CD4-positive, CD25-positive, alpha-beta regulatory T cell (primary cell): ENCODE data around the gene NFKB1. TPM values are rescaled to one million over a fixed set of nuclear protein-coding genes. Genes with fewer than 3 reads are reported as not detected.

Experiments used
- ATAC-seq, 2 donors: fragments of 150-1000 bp; cut with Tn5 transposase; one replicate each; pipeline ENCODE4 v1.10.0; 2021; ENCODE audit warnings: low read depth in 2 of 2, moderate number of reproducible peaks in 2 of 2, moderate library complexity in 1 of 2
- DNase-seq, 3 donors: peaks; one replicate each; pipeline versions ENCODE4 v3.0.0 to v3.0.0-alpha.2; 2012 to 2022; ENCODE audit warnings: mixed read lengths in 1 of 3
- H3K27ac ChIP-seq: one replicate; pipeline ENCODE4 v1.7.0; 2013; ENCODE audit warnings: mild to moderate bottlenecking, low read length; ENCODE audit not compliant: insufficient read depth, poor library complexity, severe bottlenecking
- H3K27me3 ChIP-seq: one replicate; pipeline ENCODE4 v1.7.0; 2013; ENCODE audit warnings: low read length; ENCODE audit not compliant: control insufficient read depth, insufficient read depth
- H3K36me3 ChIP-seq: one replicate; pipeline ENCODE4 v1.7.0; 2013; ENCODE audit warnings: mild to moderate bottlenecking, low read length, moderate library complexity; ENCODE audit not compliant: control insufficient read depth, insufficient read depth
- H3K4me1 ChIP-seq: 2 replicates; pipeline ENCODE4 v1.7.0; 2013; ENCODE audit warnings: mild to moderate bottlenecking, low read length; ENCODE audit not compliant: insufficient read depth, control insufficient read depth, poor library complexity, severe bottlenecking
- H3K4me3 ChIP-seq: one replicate; pipeline ENCODE4 v1.7.0; 2013; ENCODE audit warnings: low read depth, mild to moderate bottlenecking, low read length, moderate library complexity
- H3K9me3 ChIP-seq, 2 experiments: 1 replicate in 1 of 2; 2 replicates in 1 of 2; pipeline ENCODE4 v1.7.0; 2013; ENCODE audit warnings: low read length in 2 of 2, mild to moderate bottlenecking in 1 of 2, moderate library complexity in 1 of 2; ENCODE audit not compliant: control insufficient read depth in 2 of 2
- H3K27ac Mint-ChIP-seq, 3 donors: one replicate each; pipeline ENCODE4 v1.8.0; 2020 to 2022; ENCODE audit warnings: mild to moderate bottlenecking in 3 of 3, mixed read lengths in 3 of 3, moderate library complexity in 2 of 3
- H3K27me3 Mint-ChIP-seq: one replicate; pipeline ENCODE4 v1.8.0; 2022; ENCODE audit warnings: mild to moderate bottlenecking, mixed read lengths
- H3K36me3 Mint-ChIP-seq: one replicate; pipeline ENCODE4 v1.8.0; 2020; ENCODE audit warnings: mixed read lengths
- H3K4me1 Mint-ChIP-seq, 4 donors: one replicate each; pipeline ENCODE4 v1.8.0; 2020 to 2022; ENCODE audit warnings: mixed read lengths in 4 of 4, mild to moderate bottlenecking in 1 of 4
- H3K4me3 Mint-ChIP-seq, 4 donors: one replicate each; pipeline ENCODE4 v1.8.0; 2020 to 2022; ENCODE audit warnings: mild to moderate bottlenecking in 4 of 4, mixed read lengths in 4 of 4, moderate library complexity in 3 of 4
- H3K9me3 Mint-ChIP-seq, 7 donors: one replicate each; pipeline ENCODE4 v1.8.0; 2020 to 2022; ENCODE audit warnings: mixed read lengths in 7 of 7, mild to moderate bottlenecking in 3 of 7, moderate library complexity in 2 of 7
- polyA plus RNA-seq, 4 donors: library from polyadenylated mRNA; unstranded; fragments of 300-500 nt; fragmentation: Illumina TruSeq; gene quantifications; one replicate each; pipeline ENCODE4 v1.2.3, GENCODE V29; 2021
- total RNA-seq: library from RNA; stranded (reverse); gene quantifications from one replicate; pipeline ENCODE4 v1.2.3, GENCODE V29; 2022

NFKB1 gene
- total and polyA plus RNA-seq, 5 donors from 2014 or later: 9.2 to 152 (median 15.4) TPM

- H3K27me3 Mint-ChIP-seq: no peaks in the 10 kb centered on the region
- Histone ChIP-seq H3K27me3 (no peaks in the 10 kb centered on the region), H3K27ac (no peak overlapping the region), H3K4me1 (peaks cover 16% of the 10 kb centered on the region), H3K4me3 (no peak overlapping the region), H3K36me3 (peaks cover 41% of the 10 kb centered on the region), H3K9me3 (no peaks in the 10 kb centered on the region)
- H3K9me3 Mint-ChIP-seq: no peaks in the 10 kb centered on the region
- peak overlapping the region in 1 of 4 donors; percentile 8 for H3K4me3 Mint-ChIP-seq
- ATAC-seq: no peak
- peaks cover 40% of the 10 kb centered on the region for H3K36me3 Mint-ChIP-seq
- peak overlapping the region; percentile 16 to 96 (median 88) for H3K27ac Mint-ChIP-seq
- peaks cover 38 to 59% (median 47%) of the 10 kb centered on the region in 4 donors for H3K4me1 Mint-ChIP-seq
- DNase-seq: no peak
These were observed 74.4 kb downstream of the NFKB1 start for GRCh38 chr4:102575369-102576129.

- Histone ChIP-seq H3K36me3 (peaks cover 62% of the 10 kb centered on the region), H3K9me3 (no peaks in the 10 kb centered on the region), H3K4me3 (no peak overlapping the region), H3K27ac (no peak overlapping the region), H3K4me1 (peaks cover 16% of the 10 kb centered on the region), H3K27me3 (no peaks in the 10 kb centered on the region)
- Mint-ChIP-seq H3K9me3 (no peaks in the 10 kb centered on the region), H3K36me3 (peaks cover 42% of the 10 kb centered on the region), H3K27me3 (no peaks in the 10 kb centered on the region), H3K4me1 (peaks cover 31 to 46% (median 41%) of the 10 kb centered on the region in 4 donors), H3K27ac (peak overlapping the region in 2 of 3 donors; percentile 28 to 52), H3K4me3 (no peak overlapping the region)
- ATAC-seq: no peak
- no peak for DNase-seq
These were observed 77.1 kb downstream of the NFKB1 start for GRCh38 chr4:102578270-102578669.

DNA sequence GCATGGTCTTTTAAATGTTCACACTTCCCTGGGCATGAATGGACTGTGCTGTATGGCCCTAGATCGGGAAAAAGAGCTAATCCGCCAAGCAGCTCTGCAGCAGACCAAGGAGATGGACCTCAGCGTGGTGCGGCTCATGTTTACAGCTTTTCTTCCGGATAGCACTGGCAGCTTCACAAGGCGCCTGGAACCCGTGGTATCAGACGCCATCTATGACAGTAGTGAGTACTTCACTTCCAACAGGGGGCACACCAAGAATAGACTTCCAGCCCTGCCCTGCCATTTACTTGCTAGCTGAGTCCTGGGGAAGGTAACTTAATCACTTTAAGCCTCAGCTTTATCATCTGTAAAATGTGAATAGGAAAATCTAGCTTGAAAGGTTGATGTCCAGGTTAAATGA is 77.7 kb downstream of the NFKB1 start:
- H3K36me3 ChIP-seq: peaks cover 66% of the 10 kb centered on the region
- H3K27ac Mint-ChIP-seq: peak overlapping the region in 2 of 3 donors; percentile 28 to 52

DNA sequence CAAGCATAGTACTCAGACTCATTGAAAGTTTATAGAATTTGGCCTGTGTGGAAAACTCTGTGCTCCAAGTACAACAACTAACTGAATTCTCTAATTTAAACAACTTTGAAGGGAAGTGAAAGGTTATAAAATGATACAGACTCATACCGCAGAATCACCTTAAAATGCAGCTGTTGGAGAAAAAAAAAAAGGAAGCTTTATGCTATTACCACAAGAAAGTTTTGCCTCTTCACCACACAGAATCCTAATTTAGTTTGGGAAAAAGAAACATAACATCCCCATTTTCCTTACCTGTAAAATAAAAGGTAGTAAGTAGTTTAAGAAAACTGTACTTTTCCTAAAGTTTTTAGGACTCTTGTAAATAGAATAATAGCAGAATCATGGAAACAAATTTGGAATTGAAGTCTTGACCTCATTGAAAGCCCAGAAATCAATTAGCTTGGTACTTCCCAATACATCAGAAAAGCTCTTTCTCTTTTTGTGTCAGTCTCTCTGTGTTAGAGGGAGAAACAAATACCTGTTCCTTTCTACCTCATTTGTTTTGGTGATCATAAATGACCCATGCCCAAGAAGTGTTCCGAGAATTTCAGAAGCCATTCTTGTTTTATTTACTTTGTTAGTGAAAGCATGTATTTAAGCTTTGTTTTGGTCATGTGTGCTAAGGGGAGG is 78.8 kb downstream of the NFKB1 start:
- H3K4me1 ChIP-seq: peaks cover 7% of the 10 kb centered on the region
- DNase-seq (no peak), ATAC-seq (no peak)
- H3K27me3 ChIP-seq: no peaks in the 10 kb centered on the region
- no peak overlapping the region for H3K27ac ChIP-seq
- no peaks in the 10 kb centered on the region for H3K27me3 Mint-ChIP-seq
- no peaks in the 10 kb centered on the region for H3K9me3 Mint-ChIP-seq
- H3K27ac Mint-ChIP-seq: peak overlapping the region; percentile 55 to 74 (median 65)
- no peak overlapping the region for H3K4me3 ChIP-seq
- H3K36me3 ChIP-seq: peaks cover 73% of the 10 kb centered on the region
- peaks cover 21 to 31% (median 24%) of the 10 kb centered on the region in 4 donors for H3K4me1 Mint-ChIP-seq
- peaks cover 48% of the 10 kb centered on the region for H3K36me3 Mint-ChIP-seq
- H3K9me3 ChIP-seq: no peaks in the 10 kb centered on the region
- H3K4me3 Mint-ChIP-seq: no peak overlapping the region

More for the DNA sequence above, 77.7 kb downstream of the NFKB1 start:
- peaks cover 13% of the 10 kb centered on the region for H3K4me1 ChIP-seq
- no peaks in the 10 kb centered on the region for H3K9me3 Mint-ChIP-seq
- H3K27me3 ChIP-seq: no peaks in the 10 kb centered on the region
- peaks cover 42% of the 10 kb centered on the region for H3K36me3 Mint-ChIP-seq
- H3K4me1 Mint-ChIP-seq: peaks cover 29 to 41% (median 35%) of the 10 kb centered on the region in 4 donors
- ATAC-seq: no peak
- no peaks in the 10 kb centered on the region for H3K9me3 ChIP-seq
- H3K4me3 ChIP-seq: no peak overlapping the region
- H3K27ac ChIP-seq: no peak overlapping the region
- H3K4me3 Mint-ChIP-seq: no peak overlapping the region
- H3K27me3 Mint-ChIP-seq: no peaks in the 10 kb centered on the region
- peak in 2 of 3 donors; percentile 22 to 59 for DNase-seq

DNA sequence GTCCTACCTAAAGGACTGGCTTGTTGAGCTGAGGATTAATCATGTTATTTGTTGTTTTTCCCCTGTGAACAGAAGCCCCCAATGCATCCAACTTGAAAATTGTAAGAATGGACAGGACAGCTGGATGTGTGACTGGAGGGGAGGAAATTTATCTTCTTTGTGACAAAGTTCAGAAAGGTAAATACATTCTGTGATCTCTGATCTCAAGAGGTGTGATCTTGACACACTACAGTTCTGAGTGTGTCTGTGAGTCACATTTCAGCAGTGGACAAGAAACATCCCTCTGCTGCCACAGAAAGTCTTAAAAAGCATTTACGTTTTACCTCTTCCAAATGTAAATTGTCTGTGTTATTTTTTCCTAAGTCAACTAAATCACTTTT is 79.3 kb downstream of the NFKB1 start:
- Mint-ChIP-seq H3K4me3 (no peak overlapping the region), H3K27me3 (no peaks in the 10 kb centered on the region), H3K27ac (peak overlapping the region; percentile 55 to 74 (median 65)), H3K9me3 (no peaks in the 10 kb centered on the region), H3K36me3 (peaks cover 48% of the 10 kb centered on the region), H3K4me1 (peaks cover 16 to 26% (median 23%) of the 10 kb centered on the region in 4 donors)
- no peak overlapping the region for H3K4me3 ChIP-seq
- DNase-seq: peak in 1 of 3 donors; percentile 54
- no peak overlapping the region for H3K27ac ChIP-seq
- no peaks in the 10 kb centered on the region for H3K27me3 ChIP-seq
- no peaks in the 10 kb centered on the region for H3K9me3 ChIP-seq
- peaks cover 4% of the 10 kb centered on the region for H3K4me1 ChIP-seq
- peaks cover 73% of the 10 kb centered on the region for H3K36me3 ChIP-seq
- ATAC-seq: no peak

DNA sequence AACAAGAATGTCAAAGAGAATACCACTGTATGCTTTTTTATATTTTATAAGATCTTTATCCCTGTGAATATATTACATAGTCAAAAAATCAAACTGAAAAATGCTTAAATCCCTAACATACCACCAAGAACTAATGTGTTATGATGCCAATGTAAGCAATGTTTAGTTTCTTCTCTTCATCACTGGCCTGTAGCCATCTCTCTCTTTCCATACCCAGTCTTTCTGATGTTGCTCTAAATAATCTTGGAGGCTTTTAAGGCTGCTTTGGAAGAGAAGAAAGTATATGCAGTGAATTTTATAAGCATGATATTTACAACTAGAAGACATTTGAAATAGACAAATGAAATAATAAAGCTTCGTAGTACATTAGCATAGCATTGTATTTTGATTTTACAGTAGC is 82.9 kb downstream of the NFKB1 start:
- Mint-ChIP-seq H3K9me3 (no peaks in the 10 kb centered on the region), H3K36me3 (peaks cover 33% of the 10 kb centered on the region), H3K4me3 (no peak overlapping the region), H3K27me3 (no peaks in the 10 kb centered on the region), H3K4me1 (peaks cover 26 to 47% (median 40%) of the 10 kb centered on the region in 4 donors), H3K27ac (peak overlapping the region in 2 of 3 donors; percentile 55 to 88)
- DNase-seq (no peak), ATAC-seq (no peak)
- peaks cover 33% of the 10 kb centered on the region for H3K4me1 ChIP-seq
- peaks cover 49% of the 10 kb centered on the region for H3K36me3 ChIP-seq
- no peaks in the 10 kb centered on the region for H3K27me3 ChIP-seq
- H3K9me3 ChIP-seq: no peaks in the 10 kb centered on the region
- H3K4me3 ChIP-seq: no peak overlapping the region
- peak overlapping the region; percentile 2 for H3K27ac ChIP-seq

DNA sequence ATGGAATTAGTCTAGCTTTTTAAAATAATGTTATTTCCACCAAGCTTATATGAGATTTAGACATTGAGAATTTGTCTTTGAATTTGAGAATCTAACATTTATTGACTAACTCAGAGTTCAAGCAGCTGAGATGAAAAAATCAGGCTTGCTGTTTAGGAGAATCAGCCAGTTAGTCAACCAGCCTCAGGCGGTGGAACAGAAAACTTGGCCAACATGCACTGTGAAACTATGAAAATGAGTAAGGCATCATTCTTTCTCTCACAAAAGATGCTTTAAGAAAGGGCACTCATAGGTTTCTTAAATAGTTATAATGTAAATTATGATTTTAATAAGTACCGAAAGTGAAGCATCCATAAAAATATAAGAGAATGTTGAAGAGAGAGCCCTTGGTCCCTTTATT is 84.2 kb downstream of the NFKB1 start:
- Histone ChIP-seq H3K9me3 (no peaks in the 10 kb centered on the region), H3K36me3 (peaks cover 43% of the 10 kb centered on the region), H3K27ac (peak overlapping the region; percentile 16), H3K4me1 (peaks cover 33% of the 10 kb centered on the region), H3K27me3 (no peaks in the 10 kb centered on the region), H3K4me3 (no peak overlapping the region)
- Mint-ChIP-seq H3K27me3 (no peaks in the 10 kb centered on the region), H3K9me3 (no peaks in the 10 kb centered on the region), H3K27ac (peak overlapping the region in 2 of 3 donors; percentile 79 to 91), H3K4me3 (peak overlapping the region in 3 of 4 donors; percentile 4 to 33 (median 15)), H3K36me3 (peaks cover 33% of the 10 kb centered on the region), H3K4me1 (peaks cover 35 to 52% (median 43%) of the 10 kb centered on the region in 4 donors)
- ATAC-seq: no peak
- DNase-seq: peak in 1 of 3 donors; percentile 46
